ENCODE results near the gene EFHC1. TPM values are rescaled to one million over a fixed set of nuclear protein-coding genes. Genes with fewer than 3 reads are reported as not detected.

The EFHC1 gene
- total RNA-seq, 2 donors from 2014 or later: 11.5 to 17.4 TPM

DNA sequence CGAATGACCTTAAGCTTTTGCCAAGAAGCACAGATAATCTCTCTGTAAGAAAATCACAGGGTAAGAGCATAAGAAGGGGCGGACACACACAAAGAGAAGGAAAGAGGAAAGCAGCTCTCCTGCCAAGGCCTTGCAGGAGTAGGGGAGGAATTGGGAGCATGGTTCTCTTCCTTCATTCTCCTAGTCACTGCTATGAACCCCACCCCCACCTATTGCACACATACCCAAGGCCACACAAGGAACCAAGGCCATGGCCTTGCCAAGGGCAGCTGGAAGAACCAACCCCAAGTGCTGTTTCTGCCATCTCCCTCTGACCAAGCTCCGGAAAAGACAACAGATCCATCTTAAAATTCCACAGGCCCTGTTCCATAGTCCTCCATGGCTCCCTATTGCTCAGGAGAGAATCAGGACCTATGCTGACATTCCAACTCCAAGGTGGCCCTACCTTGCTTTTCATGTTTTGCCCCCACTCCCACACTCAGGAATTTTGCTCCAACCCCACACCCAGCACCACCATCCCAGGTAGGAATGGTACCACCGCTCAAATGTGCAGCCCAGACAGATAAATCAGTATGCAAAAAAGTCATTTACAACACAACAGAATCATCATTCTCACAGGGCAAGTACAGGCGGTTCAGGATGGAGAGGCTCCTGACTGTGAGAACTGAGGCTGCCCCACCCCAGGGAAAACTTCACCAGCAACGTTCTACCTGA lies 125.4 kb downstream of the EFHC1 start:
- 72 to 78% methylated on average over 6 of the region's 6 CpGs for WGBS, 2 donors
- H3K4me3 ChIP-seq: no peak overlapping the region
- H3K4me1 ChIP-seq: peaks cover 61% of the 10 kb centered on the region
- no peaks in the 10 kb centered on the region for H3K36me3 ChIP-seq (replicated peaks in 1 of 2; ENCODE audit: insufficient read depth in 1 of 2, low read depth in 2 of 2)
- no peaks in the 10 kb centered on the region for H3K9me3 ChIP-seq
- ATAC-seq: no peak
- no peaks in the 10 kb centered on the region for H3K27me3 ChIP-seq
- peak overlapping the region in 1 of 4 donors; percentile 31 for H3K27ac ChIP-seq
- no peak for TF ChIP-seq POLR2A (IDR thresholded peaks at IDR 0.05)
- TF ChIP-seq, protein P1, sequence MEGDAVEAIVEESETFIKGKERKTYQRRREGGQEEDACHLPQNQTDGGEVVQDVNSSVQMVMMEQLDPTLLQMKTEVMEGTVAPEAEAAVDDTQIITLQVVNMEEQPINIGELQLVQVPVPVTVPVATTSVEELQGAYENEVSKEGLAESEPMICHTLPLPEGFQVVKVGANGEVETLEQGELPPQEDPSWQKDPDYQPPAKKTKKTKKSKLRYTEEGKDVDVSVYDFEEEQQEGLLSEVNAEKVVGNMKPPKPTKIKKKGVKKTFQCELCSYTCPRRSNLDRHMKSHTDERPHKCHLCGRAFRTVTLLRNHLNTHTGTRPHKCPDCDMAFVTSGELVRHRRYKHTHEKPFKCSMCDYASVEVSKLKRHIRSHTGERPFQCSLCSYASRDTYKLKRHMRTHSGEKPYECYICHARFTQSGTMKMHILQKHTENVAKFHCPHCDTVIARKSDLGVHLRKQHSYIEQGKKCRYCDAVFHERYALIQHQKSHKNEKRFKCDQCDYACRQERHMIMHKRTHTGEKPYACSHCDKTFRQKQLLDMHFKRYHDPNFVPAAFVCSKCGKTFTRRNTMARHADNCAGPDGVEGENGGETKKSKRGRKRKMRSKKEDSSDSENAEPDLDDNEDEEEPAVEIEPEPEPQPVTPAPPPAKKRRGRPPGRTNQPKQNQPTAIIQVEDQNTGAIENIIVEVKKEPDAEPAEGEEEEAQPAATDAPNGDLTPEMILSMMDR (IDR thresholded peaks at IDR 0.05): no peak
- intact Hi-C loops (cut with DNase I): no loop called here
- no peak for DNase-seq

DNA sequence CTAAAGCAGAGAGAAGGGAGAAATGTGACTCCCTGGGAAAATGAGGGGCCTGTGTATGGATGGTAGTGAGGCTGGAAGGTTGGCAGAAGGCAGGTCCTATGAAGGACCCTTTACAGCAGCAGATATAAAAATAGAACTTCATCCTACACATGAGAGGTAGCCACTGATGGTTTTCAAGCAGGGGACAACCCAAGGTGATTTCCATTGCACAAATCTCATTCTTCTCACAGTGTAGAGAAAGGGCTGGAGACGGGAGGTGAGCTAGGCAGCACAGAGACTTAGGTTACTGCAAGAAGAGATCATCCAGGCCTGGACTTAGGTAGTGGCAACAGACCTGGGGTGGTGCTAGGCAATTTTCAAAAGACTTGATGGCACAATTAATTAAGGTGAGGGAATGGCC lies 126.0 kb downstream of the EFHC1 start:
- Histone ChIP-seq H3K27me3 (no peaks in the 10 kb centered on the region), H3K4me3 (no peak overlapping the region), H3K36me3 (replicated peaks in 1 of 2; ENCODE audit: insufficient read depth in 1 of 2, low read depth in 2 of 2) (no peaks in the 10 kb centered on the region), H3K4me1 (peaks cover 67% of the 10 kb centered on the region), H3K27ac (no peak overlapping the region), H3K9me3 (no peaks in the 10 kb centered on the region)
- ATAC-seq: no peak
- TF ChIP-seq, protein P1 (IDR thresholded peaks at IDR 0.05): no peak
- no peak for TF ChIP-seq POLR2A (IDR thresholded peaks at IDR 0.05)
- intact Hi-C loops (cut with DNase I): no loop called here
- 83 to 100% methylated on average over 1 of the region's 1 CpG for WGBS, 2 donors
- no peak for DNase-seq

DNA sequence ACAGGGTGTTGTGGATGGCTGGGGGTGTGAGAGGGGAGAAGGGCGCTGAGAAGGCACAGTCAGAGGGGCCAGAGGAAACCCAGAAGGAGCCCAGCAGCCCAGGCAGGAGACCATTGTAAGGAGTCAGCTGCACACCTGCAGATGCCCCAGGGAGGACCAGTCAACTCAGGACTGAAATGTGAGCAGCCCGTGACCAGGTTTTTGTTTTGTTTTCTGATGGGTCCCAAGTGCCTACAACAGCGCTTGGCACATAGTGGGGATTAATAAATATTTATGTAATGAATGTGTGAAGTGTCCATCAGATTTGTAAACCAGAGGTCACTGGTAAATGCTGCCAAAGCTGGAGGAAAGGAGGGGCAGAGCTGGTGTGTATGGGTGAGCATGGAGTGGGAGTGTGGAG lies 126.5 kb downstream of the EFHC1 start:
- no peak for DNase-seq

DNA sequence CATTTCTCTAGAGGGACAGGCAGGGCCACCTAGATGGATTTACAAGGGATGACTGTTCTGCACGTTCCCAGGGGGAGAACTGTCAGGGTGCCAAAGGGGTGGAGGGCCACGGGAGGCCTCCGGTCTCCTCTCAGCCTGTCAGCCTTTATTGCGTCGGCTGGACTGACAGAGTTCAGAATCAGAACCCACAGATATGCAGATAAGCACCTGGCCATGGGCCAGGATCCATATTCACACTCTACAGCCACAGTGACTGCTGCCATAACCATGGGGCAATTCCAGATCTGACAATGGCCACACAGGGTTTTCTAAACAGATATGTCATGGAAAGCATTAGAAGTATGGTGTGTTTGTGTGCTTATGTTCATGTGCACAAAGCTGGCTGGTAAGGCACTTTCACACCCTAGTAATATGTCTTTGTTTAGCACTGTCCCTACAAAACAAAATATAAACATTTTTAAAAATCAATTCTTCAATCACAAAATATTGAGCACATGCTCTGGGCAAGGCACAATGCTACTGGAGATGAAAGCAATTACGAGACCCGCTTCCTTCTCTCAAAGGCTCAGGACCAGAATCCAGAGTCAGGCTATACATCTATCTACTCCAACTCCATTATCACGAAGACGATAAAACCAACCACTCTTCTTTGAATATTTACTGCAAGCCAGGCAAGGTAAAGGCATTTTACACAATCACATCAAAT lies 127.7 kb downstream of the EFHC1 start:
- intact Hi-C loops (cut with DNase I): no loop called here
- no peaks in the 10 kb centered on the region for H3K9me3 ChIP-seq
- H3K4me1 ChIP-seq: peaks cover 82% of the 10 kb centered on the region
- peak in 1 of 4 donors; percentile 24 for DNase-seq
- no peak overlapping the region for H3K4me3 ChIP-seq
- WGBS, 2 donors: 53 to 59% methylated on average over 9 of the region's 9 CpGs
- ATAC-seq: no peak
- no peak overlapping the region for H3K27ac ChIP-seq
- H3K27me3 ChIP-seq: no peaks in the 10 kb centered on the region
- TF ChIP-seq, protein P1 (IDR thresholded peaks at IDR 0.05): no peak
- no peak for TF ChIP-seq POLR2A (IDR thresholded peaks at IDR 0.05)
- no peaks in the 10 kb centered on the region for H3K36me3 ChIP-seq (replicated peaks in 1 of 2; ENCODE audit: insufficient read depth in 1 of 2, low read depth in 2 of 2)

More for the DNA sequence above, 126.5 kb downstream of the EFHC1 start:
- Histone ChIP-seq H3K27ac (no peak overlapping the region), H3K9me3 (no peaks in the 10 kb centered on the region), H3K27me3 (no peaks in the 10 kb centered on the region), H3K4me1 (peaks cover 72% of the 10 kb centered on the region), H3K4me3 (no peak overlapping the region), H3K36me3 (replicated peaks in 1 of 2; ENCODE audit: insufficient read depth in 1 of 2, low read depth in 2 of 2) (no peaks in the 10 kb centered on the region)
- no peak for ATAC-seq
- TF ChIP-seq POLR2A (IDR thresholded peaks at IDR 0.05): no peak
- TF ChIP-seq, protein P1 (IDR thresholded peaks at IDR 0.05): no peak
- WGBS, 2 donors: 92 to 93% methylated on average over 3 of the region's 3 CpGs
- intact Hi-C loops (cut with DNase I): no loop called here
